Spleen (tissue), 11 donors: ENCODE measurements around the gene MS4A18. TPM values are rescaled to one million over a fixed set of nuclear protein-coding genes. Genes with fewer than 3 reads are reported as not detected.

Experiments used
- DNase-seq: peaks from one replicate; pipeline ENCODE4 v3.0.0-alpha.2; 2020
- H3K27ac ChIP-seq, 8 donors: fragments of 200-600 bp; sonication (generic) in 7 of 8; 1 replicate in 4 of 8; 2 replicates in 4 of 8; pipeline versions ENCODE4 v1.5.0 to v1.8.0; 2016 to 2021; ENCODE audit warnings: inconsistent platforms in 4 of 8, mild to moderate bottlenecking in 4 of 8, moderate library complexity in 1 of 8
- H3K27me3 ChIP-seq, 7 donors: fragments of 200-600 bp; sonication (generic) in 6 of 7; replicated peaks in 1 of 7; 1 replicate in 4 of 7; 2 replicates in 3 of 7; pipeline versions ENCODE4 v1.5.0 to v1.8.0; 2016 to 2021; ENCODE audit warnings: inconsistent platforms in 3 of 7, mild to moderate bottlenecking in 1 of 7
- H3K36me3 ChIP-seq, 6 donors: fragments of 200-600 bp; sonication (generic) in 5 of 6; 1 replicate in 4 of 6; 2 replicates in 2 of 6; pipeline versions ENCODE4 v1.5.0 to v1.8.0; 2016 to 2021; ENCODE audit warnings: inconsistent platforms in 2 of 6
- H3K4me1 ChIP-seq, 6 donors: fragments of 200-600 bp; sonication (generic) in 5 of 6; 1 replicate in 3 of 6; 2 replicates in 3 of 6; pipeline versions ENCODE4 v1.5.0 to v1.8.0; 2016 to 2021; ENCODE audit warnings: inconsistent platforms in 3 of 6
- H3K4me3 ChIP-seq, 8 donors: fragments of 200-600 bp; sonication (generic) in 7 of 8; 1 replicate in 4 of 8; 2 replicates in 4 of 8; pipeline versions ENCODE4 v1.5.0 to v1.8.0; 2016 to 2021; ENCODE audit warnings: inconsistent platforms in 4 of 8, mild to moderate bottlenecking in 4 of 8, moderate library complexity in 2 of 8
- H3K9me3 ChIP-seq, 8 donors: fragments of 200-600 bp; sonication (generic) in 7 of 8; 1 replicate in 4 of 8; 2 replicates in 4 of 8; pipeline versions ENCODE4 v1.5.0 to v1.8.0; 2016 to 2021; ENCODE audit warnings: inconsistent platforms in 4 of 8
- POLR2A ChIP-seq, 3 donors: fragments of 450-650 bp; IDR thresholded peaks; one replicate each; pipeline ENCODE4 v1.5.1; 2017; ENCODE audit warnings: antibody characterized with exemption in 3 of 3, mild to moderate bottlenecking in 1 of 3
- POLR2AphosphoS5 ChIP-seq, 3 donors: sonication (generic); formaldehyde crosslinking; IDR thresholded peaks; one replicate each; pipeline ENCODE4 v1.5.1; 2017; ENCODE audit warnings: antibody characterized with exemption in 3 of 3
- WGBS, 5 donors: extraction: QIAGEN DNeasy Blood & Tissue Kit in 3 of 5; methylation state at CpG; one replicate each; pipeline versions ENCODE4 v1.1.5 to v1.1.7; 2013 to 2018; 5-methylcytosine and 5-hydroxymethylcytosine counted together
- intact Hi-C: fragments of 100-400 bp; cut with DNase I; formaldehyde crosslinking; loops from one replicate; pipeline ENCODE4 v1.15.0; 2023; ENCODE audit warnings: low total_unique reads
- polyA plus RNA-seq, 3 donors: library from polyadenylated mRNA; stranded (reverse); fragments of 200-250 nt; gene quantifications; one replicate each; pipeline ENCODE4 v1.2.1, GENCODE V29; 2013
- total RNA-seq, 7 donors: library from RNA; depleted of rRNA in 3 of 7; stranded (reverse); fragments of >200 nt in 3 of 7; fragmentation: NEBNext Ultra II Directional in 4 of 7; extraction: Animal tissue kit (Norgen Biotek cat#: 25700) in 4 of 7; gene quantifications; one replicate each; pipeline versions ENCODE4 v1.1.0 to v1.2.1, GENCODE V29; 2016 to 2021
- TF ChIP-seq, protein P1 (sequence below), 11 experiments: fragments of 200-600 bp in 7 of 11; fragments of 450-650 bp in 4 of 11; sonication (generic) in 4 of 11; IDR thresholded peaks in 8 of 11; conservative IDR thresholded peaks in 3 of 11; 1 replicate in 7 of 11; 2 replicates in 4 of 11; pipeline versions ENCODE4 v1.4.0 to v1.8.0; 2016 to 2021; ENCODE audit warnings: antibody characterized with exemption in 11 of 11, inconsistent platforms in 4 of 11, mild to moderate bottlenecking in 1 of 11
- donor health status: healthy with polysubstance abuse.
- donor health status: DM: no; HTN: no; CAD: no; lungs with moderate emphysema.
- donor health status: DM: no; HTN: no; CAD: no.
- donor health status: Bipolar disorder and iron deficiency.
- donor health status: healthy.
- donor health status: DM: no; HTN: no; CAD: no.
- donor health status: DM: yes; HTN: yes; CAD: no.

Gene MS4A18
- total and polyA plus RNA-seq, 10 donors, result not detected

DNA sequence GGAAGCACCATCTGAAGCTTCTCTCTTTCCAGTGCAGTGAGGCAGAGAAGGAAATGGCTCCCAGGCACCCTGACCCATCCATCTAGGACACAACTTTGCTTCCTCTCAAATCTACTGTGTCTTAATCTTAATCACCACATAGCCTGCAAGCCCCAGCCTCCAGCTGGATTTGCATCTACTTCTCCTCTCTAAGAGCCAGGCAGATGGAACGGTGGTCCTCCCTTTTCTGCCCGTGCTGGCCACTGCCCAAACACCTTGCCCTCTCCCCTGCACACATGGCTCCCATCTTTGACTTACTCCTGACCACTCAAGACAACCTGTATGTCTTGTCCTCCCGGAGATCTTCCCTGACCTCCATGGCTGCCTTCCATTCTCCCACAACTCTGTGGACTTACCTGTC lies 68.0 kb downstream of the MS4A18 start:
- WGBS, 5 donors, result 74 to 94% (median 80%) methylated on average over 3 of the region's 3 CpGs
- H3K4me3 ChIP-seq, result no peak overlapping the region

More for the DNA sequence above, 68.0 kb downstream of the MS4A18 start:
- TF ChIP-seq, protein P1, sequence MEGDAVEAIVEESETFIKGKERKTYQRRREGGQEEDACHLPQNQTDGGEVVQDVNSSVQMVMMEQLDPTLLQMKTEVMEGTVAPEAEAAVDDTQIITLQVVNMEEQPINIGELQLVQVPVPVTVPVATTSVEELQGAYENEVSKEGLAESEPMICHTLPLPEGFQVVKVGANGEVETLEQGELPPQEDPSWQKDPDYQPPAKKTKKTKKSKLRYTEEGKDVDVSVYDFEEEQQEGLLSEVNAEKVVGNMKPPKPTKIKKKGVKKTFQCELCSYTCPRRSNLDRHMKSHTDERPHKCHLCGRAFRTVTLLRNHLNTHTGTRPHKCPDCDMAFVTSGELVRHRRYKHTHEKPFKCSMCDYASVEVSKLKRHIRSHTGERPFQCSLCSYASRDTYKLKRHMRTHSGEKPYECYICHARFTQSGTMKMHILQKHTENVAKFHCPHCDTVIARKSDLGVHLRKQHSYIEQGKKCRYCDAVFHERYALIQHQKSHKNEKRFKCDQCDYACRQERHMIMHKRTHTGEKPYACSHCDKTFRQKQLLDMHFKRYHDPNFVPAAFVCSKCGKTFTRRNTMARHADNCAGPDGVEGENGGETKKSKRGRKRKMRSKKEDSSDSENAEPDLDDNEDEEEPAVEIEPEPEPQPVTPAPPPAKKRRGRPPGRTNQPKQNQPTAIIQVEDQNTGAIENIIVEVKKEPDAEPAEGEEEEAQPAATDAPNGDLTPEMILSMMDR (IDR thresholded peaks at IDR 0.05 in 8 of 11, conservative IDR thresholded peaks at IDR 0.05 in 3 of 11), result no peak
- TF ChIP-seq POLR2AphosphoS5 (IDR thresholded peaks at IDR 0.05) (no peak), POLR2A (IDR thresholded peaks at IDR 0.05) (no peak)
- intact Hi-C loops, result no loop called here
- DNase-seq, result peak; percentile 33
- H3K36me3 ChIP-seq, result no peaks in the 10 kb centered on the region
- no peak overlapping the region for H3K27ac ChIP-seq
- H3K4me1 ChIP-seq, result peaks cover 0 to 6% (median 0%) of the 10 kb centered on the region in 6 donors
- H3K9me3 ChIP-seq, result peaks cover 0 to 2% (median 0%) of the 10 kb centered on the region in 8 donors
- no peaks in the 10 kb centered on the region for H3K27me3 ChIP-seq

Other genes starting within 250 kb of the MS4A18 start
- gene MS4A12, start 231.9 kb upstream of the MS4A18 start, total RNA-seq, result not detected
- under 1 TPM in 1 of 3 donors, not detected in 2; 0.10 TPM for gene MS4A12, start 231.9 kb upstream of the MS4A18 start, polyA plus RNA-seq
- not detected for gene MS4A13, start 209.3 kb upstream of the MS4A18 start, total RNA-seq
- not detected for gene MS4A13, start 209.3 kb upstream of the MS4A18 start, polyA plus RNA-seq
- not detected for gene MS4A8, start 25.1 kb upstream of the MS4A18 start, total RNA-seq
- gene MS4A8, start 25.1 kb upstream of the MS4A18 start, polyA plus RNA-seq, result under 1 TPM in 1 of 3 donors, not detected in 2; 0.19 TPM
- gene MS4A15, start 32.1 kb downstream of the MS4A18 start, total RNA-seq, result not detected
- gene MS4A15, start 32.1 kb downstream of the MS4A18 start, polyA plus RNA-seq, result not detected
- gene MS4A10, start 60.6 kb downstream of the MS4A18 start, total RNA-seq, result not detected
- gene MS4A10, start 60.6 kb downstream of the MS4A18 start, polyA plus RNA-seq, result not detected
- 10 to 100 TPM in 6 of 7 donors, 1 to 10 TPM in 1; 8.3 to 21.6 (median 11.3) TPM for gene CCDC86, start 117.4 kb downstream of the MS4A18 start, total RNA-seq
- gene CCDC86, start 117.4 kb downstream of the MS4A18 start, polyA plus RNA-seq, result 10 to 100 TPM in 2 of 3 donors, 1 to 10 TPM in 1; 7.6 to 15.4 (median 13.3) TPM
- gene PTGDR2, start 131.2 kb downstream of the MS4A18 start, total RNA-seq, result 1 to 10 TPM in 1 of 7 donors, under 1 TPM in 5, not detected in 1; 0.16 to 1.1 (median 0.48) TPM
- gene PTGDR2, start 131.2 kb downstream of the MS4A18 start, polyA plus RNA-seq, result under 1 TPM; 0.10 to 0.22 (median 0.14) TPM
- gene ZP1, start 142.8 kb downstream of the MS4A18 start, total RNA-seq, result not detected
- gene ZP1, start 142.8 kb downstream of the MS4A18 start, polyA plus RNA-seq, result under 1 TPM in 2 of 3 donors, not detected in 1; 0.05 to 0.07 TPM
- 10 to 100 TPM; 58.7 to 81.1 (median 73.4) TPM for gene PRPF19, start 181.9 kb downstream of the MS4A18 start, total RNA-seq
- gene PRPF19, start 181.9 kb downstream of the MS4A18 start, polyA plus RNA-seq, result 10 to 100 TPM; 65.2 to 76.7 (median 66.4) TPM
- 100 to 1,000 TPM in 6 of 7 donors, 10 to 100 TPM in 1; 82.1 to 125 (median 109) TPM for gene TMEM109, start 189.4 kb downstream of the MS4A18 start, total RNA-seq
- gene TMEM109, start 189.4 kb downstream of the MS4A18 start, polyA plus RNA-seq, result 10 to 100 TPM; 53.6 to 84.7 (median 84.5) TPM
- 10 to 100 TPM in 4 of 7 donors, 1 to 10 TPM in 3; 5.6 to 15.6 (median 13.0) TPM for gene TMEM132A, start 199.7 kb downstream of the MS4A18 start, total RNA-seq
- gene TMEM132A, start 199.7 kb downstream of the MS4A18 start, polyA plus RNA-seq, result 10 to 100 TPM in 1 of 3 donors, 1 to 10 TPM in 2; 5.7 to 11.4 (median 7.1) TPM
- 100 to 1,000 TPM in 4 of 7 donors, 10 to 100 TPM in 3; 62.9 to 133 (median 114) TPM for gene SLC15A3, start 227.5 kb downstream of the MS4A18 start, total RNA-seq
- gene SLC15A3, start 227.5 kb downstream of the MS4A18 start, polyA plus RNA-seq, result 100 to 1,000 TPM in 2 of 3 donors, 10 to 100 TPM in 1; 83.8 to 139 (median 115) TPM
- gene CD6, start 247.0 kb downstream of the MS4A18 start, total RNA-seq, result 10 to 100 TPM; 13.4 to 47.6 (median 31.4) TPM
- 10 to 100 TPM; 10.9 to 21.8 (median 20.3) TPM for gene CD6, start 247.0 kb downstream of the MS4A18 start, polyA plus RNA-seq